ENCODE data around the gene FIBIN.

GRCh38 chr11:27011560-27012233, 17.8 kb downstream of the FIBIN start:
- no peak for TF ChIP-seq CTCF (IDR thresholded peaks at IDR 0.05; ENCODE audit: insufficient read depth, low read depth, low read length)
- no peak for TF ChIP-seq EZH2 (IDR thresholded peaks at IDR 0.05; ENCODE audit: insufficient read depth, low read length)

All from astrocyte (in vitro differentiated cells and primary cell).